ENCODE results near the gene GINS3. TPM values are rescaled to one million over a fixed set of nuclear protein-coding genes. Genes with fewer than 3 reads are reported as not detected.

Gene GINS3
- total RNA-seq, 2 donors from 2014 or later, result 5.8 to 7.1 TPM

DNA sequence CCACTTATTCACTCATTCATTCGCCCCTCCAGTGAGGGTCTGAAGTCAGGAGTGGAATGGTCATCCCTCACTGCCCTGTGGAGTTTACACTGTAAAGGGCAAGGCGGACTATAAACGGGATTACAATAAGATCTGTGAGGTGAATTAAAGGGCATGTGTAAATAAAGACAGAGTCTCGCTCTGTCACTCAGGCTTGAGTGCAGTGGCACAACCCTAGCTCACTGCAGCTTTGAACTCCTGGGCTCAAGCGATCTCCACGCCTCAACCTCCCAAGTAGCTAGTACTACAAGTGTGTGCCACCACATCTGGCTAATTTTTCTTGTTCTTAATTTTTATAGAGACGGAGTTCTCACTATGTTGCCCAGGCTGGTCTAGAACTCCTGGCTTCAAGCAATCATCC is 25.8 kb downstream of the GINS3 start:
- Histone ChIP-seq H3K9me3 (no peaks in the 10 kb centered on the region), H3K4me3 (no peak overlapping the region), H3K27ac (peak overlapping the region; percentile 84 to 94), H3K27me3 (no peaks in the 10 kb centered on the region), H3K4me1 (peaks cover 0 to 29% of the 10 kb centered on the region in 2 donors), H3K36me3 (no peaks in the 10 kb centered on the region)
- TF ChIP-seq, protein P1, sequence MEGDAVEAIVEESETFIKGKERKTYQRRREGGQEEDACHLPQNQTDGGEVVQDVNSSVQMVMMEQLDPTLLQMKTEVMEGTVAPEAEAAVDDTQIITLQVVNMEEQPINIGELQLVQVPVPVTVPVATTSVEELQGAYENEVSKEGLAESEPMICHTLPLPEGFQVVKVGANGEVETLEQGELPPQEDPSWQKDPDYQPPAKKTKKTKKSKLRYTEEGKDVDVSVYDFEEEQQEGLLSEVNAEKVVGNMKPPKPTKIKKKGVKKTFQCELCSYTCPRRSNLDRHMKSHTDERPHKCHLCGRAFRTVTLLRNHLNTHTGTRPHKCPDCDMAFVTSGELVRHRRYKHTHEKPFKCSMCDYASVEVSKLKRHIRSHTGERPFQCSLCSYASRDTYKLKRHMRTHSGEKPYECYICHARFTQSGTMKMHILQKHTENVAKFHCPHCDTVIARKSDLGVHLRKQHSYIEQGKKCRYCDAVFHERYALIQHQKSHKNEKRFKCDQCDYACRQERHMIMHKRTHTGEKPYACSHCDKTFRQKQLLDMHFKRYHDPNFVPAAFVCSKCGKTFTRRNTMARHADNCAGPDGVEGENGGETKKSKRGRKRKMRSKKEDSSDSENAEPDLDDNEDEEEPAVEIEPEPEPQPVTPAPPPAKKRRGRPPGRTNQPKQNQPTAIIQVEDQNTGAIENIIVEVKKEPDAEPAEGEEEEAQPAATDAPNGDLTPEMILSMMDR (IDR thresholded peaks at IDR 0.05), result no peak
- no peak for DNase-seq (ENCODE audit: low spot score)

DNA sequence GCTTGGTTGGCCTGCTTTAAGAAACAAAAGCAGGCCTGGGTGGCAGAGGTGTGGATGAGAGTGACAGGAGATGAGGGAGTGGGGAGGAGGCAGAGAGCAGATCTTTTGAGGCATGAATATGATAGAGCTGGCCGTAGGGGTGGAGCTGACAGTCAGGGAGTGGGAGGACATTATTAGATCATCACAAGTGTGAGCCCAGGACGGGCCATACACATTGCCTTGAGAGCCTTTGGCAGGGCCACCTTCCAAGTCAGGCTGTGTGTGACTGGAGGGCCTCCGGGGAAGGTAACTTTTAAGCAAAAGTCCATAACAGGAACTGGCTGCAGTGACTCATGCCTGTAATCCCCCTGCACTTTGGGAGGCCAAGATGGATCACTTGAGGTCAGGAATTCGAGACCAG is 26.3 kb downstream of the GINS3 start:
- DNase-seq (ENCODE audit: low spot score), result no peak
- Histone ChIP-seq H3K4me3 (no peak overlapping the region), H3K4me1 (peaks cover 0 to 29% of the 10 kb centered on the region in 2 donors), H3K9me3 (no peaks in the 10 kb centered on the region), H3K27ac (peak overlapping the region; percentile 84 to 94), H3K27me3 (no peaks in the 10 kb centered on the region), H3K36me3 (no peaks in the 10 kb centered on the region)
- TF ChIP-seq, protein P1 (IDR thresholded peaks at IDR 0.05), result no peak

DNA sequence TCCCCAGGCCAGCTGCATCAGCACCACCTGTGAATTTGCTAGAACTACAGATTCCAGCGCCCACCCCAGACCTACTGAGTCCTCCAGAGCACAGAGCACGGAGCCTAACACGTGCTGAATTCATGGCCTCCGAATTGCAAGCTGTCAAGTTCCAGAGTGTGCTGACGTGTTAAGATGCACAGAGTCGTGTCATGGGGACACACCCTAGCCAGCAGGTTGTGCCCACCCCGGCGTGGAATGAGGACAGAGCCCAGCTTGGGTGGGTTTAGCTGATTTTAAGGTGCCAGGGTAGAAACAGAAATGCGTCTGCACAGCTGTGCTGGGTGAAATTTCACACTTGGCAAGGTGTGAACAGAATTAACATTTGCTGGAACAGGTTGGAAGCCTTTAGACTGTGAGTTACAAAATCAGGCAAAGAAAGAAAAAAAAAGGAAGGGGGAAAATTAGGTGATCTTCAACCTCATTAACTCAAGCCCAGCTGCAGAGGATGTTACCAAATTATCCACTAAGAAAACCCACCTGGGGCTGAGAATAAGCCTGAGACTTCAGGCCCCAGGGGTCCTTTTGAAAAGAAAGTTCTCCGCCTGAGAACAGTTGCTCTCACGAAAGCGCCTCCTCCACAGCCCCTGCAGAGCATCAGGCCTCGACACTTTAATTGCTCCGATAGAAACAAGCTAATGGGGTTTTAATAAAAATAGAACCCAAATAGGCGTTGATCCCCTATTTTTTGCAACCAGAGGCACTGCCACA is 27.1 kb downstream of the GINS3 start:
- H3K4me1 ChIP-seq, result peaks cover 0 to 29% of the 10 kb centered on the region in 2 donors
- peak overlapping the region; percentile 84 to 94 for H3K27ac ChIP-seq
- H3K27me3 ChIP-seq, result no peaks in the 10 kb centered on the region
- DNase-seq (ENCODE audit: low spot score), result no peak
- H3K36me3 ChIP-seq, result no peaks in the 10 kb centered on the region
- no peak overlapping the region for H3K4me3 ChIP-seq
- TF ChIP-seq, protein P1 (IDR thresholded peaks at IDR 0.05), result no peak
- no peaks in the 10 kb centered on the region for H3K9me3 ChIP-seq

DNA sequence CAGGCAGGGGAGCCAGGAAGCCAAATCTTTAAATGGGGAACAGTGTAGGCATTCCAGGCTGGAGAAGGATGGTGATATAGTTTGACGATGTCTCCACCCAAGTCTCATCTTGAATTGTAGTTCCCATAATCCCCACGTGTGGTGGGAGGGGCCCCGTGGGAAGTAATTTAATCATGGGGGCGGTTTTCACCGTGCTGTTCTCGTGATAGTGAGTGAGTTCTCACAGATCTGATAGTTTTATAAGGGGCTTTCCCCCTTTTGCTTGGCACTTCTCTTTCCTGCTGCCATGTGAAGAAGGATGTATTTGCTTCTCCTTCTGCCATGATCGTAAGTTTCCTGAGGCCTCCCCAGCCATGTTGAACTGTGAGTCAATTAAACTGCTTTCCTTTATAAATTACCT is 28.8 kb downstream of the GINS3 start:
- no peak for DNase-seq (ENCODE audit: low spot score)
- no peaks in the 10 kb centered on the region for H3K36me3 ChIP-seq
- TF ChIP-seq, protein P1 (IDR thresholded peaks at IDR 0.05), result no peak
- no peaks in the 10 kb centered on the region for H3K9me3 ChIP-seq
- peak overlapping the region; percentile 84 to 94 for H3K27ac ChIP-seq
- peaks cover 0 to 24% of the 10 kb centered on the region in 2 donors for H3K4me1 ChIP-seq
- H3K27me3 ChIP-seq, result no peaks in the 10 kb centered on the region
- H3K4me3 ChIP-seq, result peak overlapping the region; percentile 34 to 39

DNA sequence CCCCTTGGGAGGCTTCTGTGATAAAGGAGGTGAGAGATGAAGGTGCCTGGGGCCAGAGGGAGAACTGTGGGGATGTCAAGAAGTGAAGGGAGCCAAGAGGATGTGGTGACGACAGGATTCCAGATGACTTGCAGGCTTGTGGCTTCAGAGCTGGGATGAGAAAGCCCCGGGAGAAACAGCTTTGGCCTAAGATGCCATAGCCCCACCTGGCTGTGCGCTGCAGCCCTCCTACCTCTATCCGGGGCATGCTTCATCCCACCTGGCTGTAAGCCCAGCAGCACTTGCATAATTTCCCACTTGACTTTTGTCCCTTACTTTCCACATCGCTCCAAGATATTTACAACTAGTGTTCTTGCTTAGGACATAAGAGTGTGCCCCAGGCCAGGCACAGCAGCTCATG is 29.3 kb downstream of the GINS3 start:
- Histone ChIP-seq H3K27ac (peak overlapping the region; percentile 84 to 94), H3K9me3 (no peaks in the 10 kb centered on the region), H3K4me1 (peaks cover 0 to 25% of the 10 kb centered on the region in 2 donors), H3K27me3 (no peaks in the 10 kb centered on the region), H3K36me3 (no peaks in the 10 kb centered on the region), H3K4me3 (peak overlapping the region; percentile 34 to 39)
- no peak for DNase-seq (ENCODE audit: low spot score)
- TF ChIP-seq, protein P1 (IDR thresholded peaks at IDR 0.05), result peak in 1 of 2 donors; percentile 28

Measured in right atrium auricular region (tissue), 2 donors.